Mesendoderm (in vitro differentiated cells): Measurements from ENCODE around the gene RBM10.
"Not testable (repeated sequence)": the region's sequence is repeated elsewhere in the genome, so short reads cannot be mapped to it uniquely, and the experiment has no call there.

Experiments
- DNase-seq: peaks from one replicate; pipeline ENCODE4 v3.0.0; 2013
- H2AK5ac ChIP-seq: 2 replicates; pipeline ENCODE4 v1.6.1; 2013; ENCODE audit warnings: low read length, inconsistent platforms
- H2BK120ac ChIP-seq: 2 replicates; pipeline ENCODE4 v1.6.1; 2013; ENCODE audit warnings: low read depth, mild to moderate bottlenecking, low read length, moderate library complexity, mixed read lengths
- H2BK15ac ChIP-seq: replicated peaks from 2 replicates; pipeline ENCODE4 v1.6.1; 2013; ENCODE audit warnings: low read depth, mild to moderate bottlenecking, moderate library complexity
- H2BK5ac ChIP-seq: 2 replicates; pipeline ENCODE4 v1.6.1; 2013; ENCODE audit warnings: low read length, inconsistent platforms
- H3K18ac ChIP-seq: 2 replicates; pipeline ENCODE4 v1.6.1; 2013; ENCODE audit warnings: mild to moderate bottlenecking, low read length, mixed read lengths
- H3K23ac ChIP-seq: one replicate; pipeline ENCODE4 v1.6.1; 2013; ENCODE audit warnings: low read length
- H3K27ac ChIP-seq: 2 replicates; pipeline ENCODE4 v1.5.1; 2013; ENCODE audit warnings: low read depth, mild to moderate bottlenecking, inconsistent platforms, low read length, moderate library complexity
- H3K27me3 ChIP-seq: 2 replicates; pipeline ENCODE4 v1.6.1; 2013; ENCODE audit warnings: low read length, control low read depth, mild to moderate bottlenecking, inconsistent platforms; ENCODE audit not compliant: insufficient read depth, poor library complexity
- H3K36me3 ChIP-seq: 2 replicates; pipeline ENCODE4 v1.6.1; 2013; ENCODE audit warnings: low read length, inconsistent platforms; ENCODE audit not compliant: control insufficient read depth, insufficient read depth
- H3K4ac ChIP-seq: one replicate; pipeline ENCODE4 v1.6.1; 2013; ENCODE audit warnings: low read depth, mild to moderate bottlenecking, low read length, moderate library complexity
- H3K4me1 ChIP-seq: 2 replicates; pipeline ENCODE4 v1.6.1; 2013; ENCODE audit warnings: low read depth, low read length, inconsistent platforms; ENCODE audit not compliant: control insufficient read depth
- H3K4me2 ChIP-seq: 2 replicates; pipeline ENCODE4 v1.6.1; 2013; ENCODE audit warnings: low read length
- H3K4me3 ChIP-seq: 2 replicates; pipeline ENCODE4 v1.5.1; 2013; ENCODE audit warnings: mild to moderate bottlenecking, low read length
- H3K56ac ChIP-seq: one replicate; pipeline ENCODE4 v1.6.1; 2013; ENCODE audit warnings: low read length
- H3K79me1 ChIP-seq: 2 replicates; pipeline ENCODE4 v1.6.1; 2013; ENCODE audit warnings: low read length, inconsistent platforms
- H3K79me2 ChIP-seq: 2 replicates; pipeline ENCODE4 v1.6.1; 2013; ENCODE audit warnings: mild to moderate bottlenecking, low read length; ENCODE audit not compliant: control insufficient read depth, insufficient read depth
- H3K9ac ChIP-seq: 2 replicates; pipeline ENCODE4 v1.6.1; 2013; ENCODE audit warnings: low read length, inconsistent platforms
- H4K5ac ChIP-seq: one replicate; pipeline ENCODE4 v1.6.1; 2013; ENCODE audit warnings: low read length
- H4K8ac ChIP-seq: one replicate; pipeline ENCODE4 v1.6.1; 2013; ENCODE audit warnings: low read depth, mild to moderate bottlenecking, control low read depth, low read length, moderate library complexity
- WGBS: extraction: QIAGEN DNeasy Blood & Tissue Kit; methylation state at CpG from one replicate; pipeline ENCODE4 v1.1.7; 2013; ENCODE audit warnings: low lambda C conversion rate, missing lambda C conversion rate; ENCODE audit not compliant: insufficient coverage; ENCODE audit errors: extremely low coverage; 5-methylcytosine and 5-hydroxymethylcytosine counted together

RBM10 gene

GRCh38 chrX:47129899-47130358 lies 15.1 kb upstream of the RBM10 start:
- Histone ChIP-seq H3K9ac (no peak overlapping the region), H4K5ac (no peak overlapping the region), H2BK15ac (no peak overlapping the region), H4K8ac (no peak overlapping the region), H3K4me3 (no peak overlapping the region), H3K4ac (no peak overlapping the region), H2BK120ac (no peak overlapping the region), H3K27ac (no peak overlapping the region), H3K4me2 (no peak overlapping the region), H3K56ac (peak overlapping the region; percentile 42), H2AK5ac (no peak overlapping the region), H3K18ac (no peak overlapping the region), H2BK5ac (no peak overlapping the region), H3K79me2 (no peaks in the 10 kb centered on the region), H3K4me1 (no peaks in the 10 kb centered on the region), H3K27me3 (no peaks in the 10 kb centered on the region), H3K36me3 (no peaks in the 10 kb centered on the region), H3K23ac (no peak overlapping the region), H3K79me1 (no peaks in the 10 kb centered on the region)
- WGBS = no CpG with 5 or more reads among the region's 11 CpGs
- peak; percentile 10 for DNase-seq

GRCh38 chrX:47133493-47133892 lies 11.5 kb upstream of the RBM10 start:
- Histone ChIP-seq H3K79me1 (no peaks in the 10 kb centered on the region), H3K4me1 (no peaks in the 10 kb centered on the region), H3K4me2 (no peak overlapping the region), H4K5ac (no peak overlapping the region), H3K36me3 (no peaks in the 10 kb centered on the region), H2BK120ac (no peak overlapping the region), H3K56ac (no peak overlapping the region), H2BK5ac (no peak overlapping the region), H2BK15ac (no peak overlapping the region), H3K4ac (no peak overlapping the region), H4K8ac (no peak overlapping the region), H3K23ac (no peak overlapping the region), H3K18ac (no peak overlapping the region), H3K27ac (no peak overlapping the region), H3K4me3 (no peak overlapping the region), H3K27me3 (no peaks in the 10 kb centered on the region), H3K79me2 (no peaks in the 10 kb centered on the region), H3K9ac (no peak overlapping the region), H2AK5ac (no peak overlapping the region)
- DNase-seq = no peak
- no CpG with 5 or more reads among the region's 5 CpGs for WGBS

- not testable (repeated sequence) for H4K5ac ChIP-seq, DNase-seq, H3K4me2 ChIP-seq, H3K9ac ChIP-seq, H3K56ac ChIP-seq, H3K4me3 ChIP-seq, H2BK15ac ChIP-seq, H3K79me1 ChIP-seq, H3K4me1 ChIP-seq, H2BK5ac ChIP-seq, H3K23ac ChIP-seq, H3K79me2 ChIP-seq, H2AK5ac ChIP-seq, H3K27ac ChIP-seq, H4K8ac ChIP-seq, H3K36me3 ChIP-seq, H3K27me3 ChIP-seq, H3K4ac ChIP-seq, H2BK120ac ChIP-seq, H3K18ac ChIP-seq
- WGBS = no CpG with 5 or more reads among the region's 5 CpGs
Measured at GRCh38 chrX:47135650-47136049, 9.4 kb upstream of the RBM10 start.

- no peak overlapping the region for H3K27ac ChIP-seq
- no CpG with 5 or more reads among the region's 6 CpGs for WGBS
- no peaks in the 10 kb centered on the region for H3K27me3 ChIP-seq
- no peak overlapping the region for H3K18ac ChIP-seq
- H3K36me3 ChIP-seq = no peaks in the 10 kb centered on the region
- H3K9ac ChIP-seq = no peak overlapping the region
- no peak overlapping the region for H3K4ac ChIP-seq
- H2BK15ac ChIP-seq = no peak overlapping the region
- no peak overlapping the region for H2AK5ac ChIP-seq
- H3K23ac ChIP-seq = no peak overlapping the region
- H3K4me2 ChIP-seq = no peak overlapping the region
- H3K79me2 ChIP-seq = peaks cover under 1% of the 10 kb centered on the region
- H3K56ac ChIP-seq = no peak overlapping the region
- no peak overlapping the region for H4K5ac ChIP-seq
- no peak overlapping the region for H3K4me3 ChIP-seq
- no peak overlapping the region for H2BK5ac ChIP-seq
- no peak overlapping the region for H4K8ac ChIP-seq
- H2BK120ac ChIP-seq = no peak overlapping the region
- DNase-seq = no peak
- H3K79me1 ChIP-seq = no peaks in the 10 kb centered on the region
- no peaks in the 10 kb centered on the region for H3K4me1 ChIP-seq
Measured at GRCh38 chrX:47138171-47138570, 6.8 kb upstream of the RBM10 start.

DNA sequence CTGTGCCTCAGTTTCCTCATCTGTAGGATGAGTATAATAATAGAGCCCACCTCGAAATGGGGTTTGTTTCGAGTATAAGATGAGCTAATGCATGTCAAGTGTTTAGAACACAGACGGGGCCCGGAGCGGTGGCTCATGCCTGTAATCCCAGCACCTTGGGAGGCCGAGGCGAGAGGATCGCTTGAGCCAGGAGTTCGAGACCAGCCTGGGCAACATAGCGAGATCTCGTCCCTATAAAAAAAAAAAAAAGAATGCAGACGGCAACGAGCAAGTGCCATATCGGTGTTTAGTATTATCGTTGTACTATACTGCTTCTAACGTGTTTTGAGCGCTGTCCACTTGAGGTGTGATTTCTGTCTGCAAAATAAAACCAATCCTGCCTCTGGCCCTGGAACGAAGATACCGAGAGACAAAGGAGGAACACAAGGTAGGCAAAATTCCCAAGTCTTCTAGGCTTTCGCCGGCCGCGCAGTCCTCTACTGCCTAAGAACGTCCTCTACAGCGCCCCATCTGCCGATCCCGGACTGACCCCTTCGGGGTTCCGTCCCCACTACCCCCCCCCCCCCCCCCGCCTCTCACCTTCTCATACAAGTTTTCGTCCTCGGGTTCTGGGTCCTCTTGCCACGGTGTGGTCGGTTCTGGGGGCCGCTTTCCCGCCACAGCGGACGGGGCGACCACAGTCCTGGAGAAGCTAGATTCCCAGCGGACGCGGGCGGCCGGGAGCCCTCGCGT lies 961 bp upstream of the RBM10 start:
- Histone ChIP-seq H3K79me1 (peaks cover 3% of the 10 kb centered on the region), H4K8ac (no peak overlapping the region), H2BK5ac (no peak overlapping the region), H3K56ac (peak overlapping the region; percentile 84), H4K5ac (no peak overlapping the region), H2BK15ac (no peak overlapping the region), H3K4me3 (peak overlapping the region; percentile 52), H3K18ac (no peak overlapping the region), H2AK5ac (no peak overlapping the region), H2BK120ac (no peak overlapping the region), H3K27me3 (no peaks in the 10 kb centered on the region), H3K9ac (peak overlapping the region; percentile 81), H3K23ac (no peak overlapping the region), H3K27ac (peak overlapping the region; percentile 79), H3K36me3 (no peaks in the 10 kb centered on the region), H3K79me2 (peaks cover 39% of the 10 kb centered on the region), H3K4ac (no peak overlapping the region), H3K4me1 (no peaks in the 10 kb centered on the region), H3K4me2 (peak overlapping the region; percentile 25)
- WGBS = no CpG with 5 or more reads among the region's 46 CpGs
- DNase-seq = no peak
